Measurements from ENCODE around the gene MARVELD1.
A peak's percentile ranks its signal among the peaks of the same experiment; 100 is the strongest.
"Not testable (repeated sequence)": the region's sequence is repeated elsewhere in the genome, so short reads cannot be mapped to it uniquely, and the experiment has no call there.

The MARVELD1 gene

GRCh38 chr10:97713339-97713825 lies at the start of gene MARVELD1:
Gene MARVELD1, plus strand, starts transcription at chr10:97713730. Its CDS starts 147 bp downstream, at chr10:97713877.
- no peak for FAIRE-seq

DNA sequence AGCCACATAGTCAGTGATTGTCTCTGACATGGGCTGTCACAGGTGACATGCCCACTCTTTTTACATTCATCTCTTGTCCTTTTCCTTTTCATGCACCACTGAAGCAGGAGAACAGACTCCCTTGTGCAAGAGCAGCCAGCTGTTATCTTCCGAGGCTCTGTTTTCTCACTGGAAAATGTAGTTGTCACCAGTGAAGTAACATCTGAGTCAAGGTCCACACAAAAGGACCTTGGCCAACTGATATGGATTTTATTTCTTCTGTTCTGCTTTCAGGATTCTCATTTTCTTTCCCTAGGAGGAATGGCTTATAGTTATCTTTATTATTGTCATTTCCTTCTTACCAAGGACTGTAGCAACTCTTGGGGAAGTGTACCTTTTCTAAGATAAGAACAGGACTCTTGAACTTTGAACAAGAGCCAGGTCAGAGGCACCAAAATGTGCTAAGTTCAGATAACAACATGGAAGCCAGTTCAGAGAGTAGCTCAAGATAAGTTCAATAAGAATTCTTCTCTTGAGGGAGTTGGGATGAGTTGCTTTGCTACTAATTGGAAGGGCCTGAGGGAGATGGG lies 49.2 kb upstream of the MARVELD1 start:
- no peak for FAIRE-seq

DNA sequence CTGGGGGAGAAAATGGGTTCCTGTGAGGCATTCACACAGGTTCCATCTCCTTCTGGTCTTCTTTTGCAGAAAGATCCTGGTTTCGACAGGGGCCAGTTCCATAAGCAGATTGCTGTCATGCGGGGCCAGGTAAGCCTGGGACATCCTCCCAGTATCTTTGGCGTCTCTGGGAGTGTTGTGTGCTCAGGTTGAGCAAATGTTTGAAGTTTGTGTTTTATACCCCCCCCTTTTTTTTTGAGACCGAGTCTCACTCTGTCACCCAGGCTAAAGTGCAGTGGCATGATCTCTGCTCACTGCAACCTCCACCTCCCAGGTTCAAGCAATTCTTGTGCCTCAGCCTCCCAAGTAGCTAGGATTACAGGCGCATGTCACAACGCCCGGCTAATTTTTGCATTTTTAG lies 46.5 kb upstream of the MARVELD1 start:
- no peak for FAIRE-seq

GRCh38 chr10:97667463-97667862 lies 46.1 kb upstream of the MARVELD1 start:
- no peak for FAIRE-seq

DNA sequence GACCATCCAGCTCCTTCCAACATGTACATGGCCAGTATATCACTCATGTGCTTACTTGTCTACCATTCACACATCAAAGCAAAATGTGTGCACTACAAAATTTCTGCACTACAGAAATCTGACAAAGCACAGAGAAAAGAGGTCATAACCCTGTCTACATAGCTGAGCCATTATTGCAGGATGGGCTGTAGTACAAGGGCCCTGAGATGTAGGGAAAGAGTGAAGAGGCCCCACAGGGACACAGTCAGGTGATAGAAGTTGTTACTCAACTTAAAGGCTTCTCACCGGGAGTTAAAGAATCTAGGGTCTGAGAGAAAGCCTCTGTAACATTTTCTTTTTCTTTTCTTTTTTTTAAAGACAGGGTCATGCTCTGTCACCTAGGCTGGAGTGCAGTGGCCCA lies 44.0 kb upstream of the MARVELD1 start:
- FAIRE-seq = no peak

- FAIRE-seq = no peak
Measured at GRCh38 chr10:97673736-97674525, 39.6 kb upstream of the MARVELD1 start.

DNA sequence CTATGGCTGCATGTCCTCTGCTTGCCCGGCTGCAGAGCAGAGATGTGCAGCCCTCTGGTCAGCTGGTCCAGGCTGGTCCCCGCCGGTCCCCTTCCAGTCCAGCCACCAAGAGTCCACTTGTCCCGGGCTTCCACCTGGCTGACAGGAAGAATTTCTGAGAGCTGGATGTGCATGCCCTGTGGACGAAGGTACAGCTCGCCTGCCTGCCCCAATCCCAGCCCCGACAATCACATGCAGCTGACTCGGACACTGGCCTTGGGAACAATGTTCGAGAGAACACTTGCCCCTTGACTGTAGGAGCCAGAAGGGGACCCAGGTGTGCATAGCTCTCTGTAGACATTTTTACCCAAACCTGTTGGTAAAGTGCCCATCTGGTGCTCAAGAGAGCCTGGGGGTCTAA lies 38.3 kb upstream of the MARVELD1 start:
- FAIRE-seq = no peak

GRCh38 chr10:97676770-97677581 lies 36.6 kb upstream of the MARVELD1 start:
- peak; percentile 97 for FAIRE-seq

GRCh38 chr10:97679594-97679993 lies 33.9 kb upstream of the MARVELD1 start:
- no peak for FAIRE-seq

GRCh38 chr10:97682042-97682441 lies 31.5 kb upstream of the MARVELD1 start:
- FAIRE-seq = no peak

- no peak for FAIRE-seq
Measured at GRCh38 chr10:97683556-97684367, 29.8 kb upstream of the MARVELD1 start.

DNA sequence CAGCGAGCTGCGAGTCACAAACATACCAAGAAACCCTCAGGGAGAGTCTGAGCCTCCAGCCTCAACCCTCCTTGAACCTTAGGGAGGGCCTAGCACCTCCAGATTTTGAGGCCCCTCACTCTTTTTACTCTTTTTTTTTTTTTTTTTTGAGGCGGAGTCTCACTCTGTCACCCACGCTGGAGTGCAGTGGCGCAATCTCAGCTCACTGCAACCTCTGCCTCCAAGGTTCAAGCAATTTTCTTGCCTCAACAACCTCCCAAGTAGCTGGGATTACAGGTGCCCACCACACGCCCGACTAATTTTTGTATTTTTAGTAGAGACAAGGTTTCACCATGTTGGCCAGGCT lies 29.2 kb upstream of the MARVELD1 start:
- FAIRE-seq = not testable (repeated sequence)

- FAIRE-seq = no peak
Measured at GRCh38 chr10:97684866-97685394, 28.6 kb upstream of the MARVELD1 start.

- no peak for FAIRE-seq
Measured at GRCh38 chr10:97685395-97685958, 28.1 kb upstream of the MARVELD1 start.

DNA sequence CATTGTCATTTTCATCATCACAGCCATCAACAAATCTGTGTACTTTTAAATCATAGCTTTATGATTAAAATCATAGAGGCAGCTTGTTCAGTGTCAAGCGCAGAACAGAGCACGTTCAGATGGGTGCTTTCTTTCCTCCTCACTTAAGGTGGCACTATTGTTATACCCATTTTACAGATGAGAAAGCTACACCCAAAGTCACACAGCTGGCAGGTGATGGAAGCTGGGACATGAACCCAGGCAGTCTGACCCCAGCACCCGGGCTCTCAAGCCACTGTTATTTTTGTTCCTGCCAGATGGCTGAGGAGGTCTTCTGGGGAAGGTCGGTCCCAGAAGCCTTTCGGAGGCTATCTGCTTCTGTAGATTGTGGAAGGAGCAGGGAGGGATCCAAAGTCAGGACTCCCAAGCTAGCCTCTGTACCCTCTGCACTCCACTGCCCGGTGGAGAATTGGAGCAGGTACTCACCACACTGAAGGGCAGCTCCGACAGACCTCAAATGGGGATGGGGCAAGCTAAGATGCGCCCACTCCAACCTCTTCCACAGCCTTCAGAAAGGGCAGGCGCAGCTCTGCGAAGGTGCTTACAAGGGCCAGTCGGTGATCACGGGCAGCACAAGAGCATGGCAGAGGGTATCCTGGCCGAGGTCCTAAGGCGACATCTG lies 27.1 kb upstream of the MARVELD1 start:
- FAIRE-seq = no peak

GRCh38 chr10:97686962-97687784 lies 26.4 kb upstream of the MARVELD1 start, which contains the start of gene AVPI1:
Gene AVPI1, minus strand, starts transcription at chr10:97687241. Its CDS starts 7,336 bp downstream, at chr10:97679905.
- FAIRE-seq = peak; percentile 93

DNA sequence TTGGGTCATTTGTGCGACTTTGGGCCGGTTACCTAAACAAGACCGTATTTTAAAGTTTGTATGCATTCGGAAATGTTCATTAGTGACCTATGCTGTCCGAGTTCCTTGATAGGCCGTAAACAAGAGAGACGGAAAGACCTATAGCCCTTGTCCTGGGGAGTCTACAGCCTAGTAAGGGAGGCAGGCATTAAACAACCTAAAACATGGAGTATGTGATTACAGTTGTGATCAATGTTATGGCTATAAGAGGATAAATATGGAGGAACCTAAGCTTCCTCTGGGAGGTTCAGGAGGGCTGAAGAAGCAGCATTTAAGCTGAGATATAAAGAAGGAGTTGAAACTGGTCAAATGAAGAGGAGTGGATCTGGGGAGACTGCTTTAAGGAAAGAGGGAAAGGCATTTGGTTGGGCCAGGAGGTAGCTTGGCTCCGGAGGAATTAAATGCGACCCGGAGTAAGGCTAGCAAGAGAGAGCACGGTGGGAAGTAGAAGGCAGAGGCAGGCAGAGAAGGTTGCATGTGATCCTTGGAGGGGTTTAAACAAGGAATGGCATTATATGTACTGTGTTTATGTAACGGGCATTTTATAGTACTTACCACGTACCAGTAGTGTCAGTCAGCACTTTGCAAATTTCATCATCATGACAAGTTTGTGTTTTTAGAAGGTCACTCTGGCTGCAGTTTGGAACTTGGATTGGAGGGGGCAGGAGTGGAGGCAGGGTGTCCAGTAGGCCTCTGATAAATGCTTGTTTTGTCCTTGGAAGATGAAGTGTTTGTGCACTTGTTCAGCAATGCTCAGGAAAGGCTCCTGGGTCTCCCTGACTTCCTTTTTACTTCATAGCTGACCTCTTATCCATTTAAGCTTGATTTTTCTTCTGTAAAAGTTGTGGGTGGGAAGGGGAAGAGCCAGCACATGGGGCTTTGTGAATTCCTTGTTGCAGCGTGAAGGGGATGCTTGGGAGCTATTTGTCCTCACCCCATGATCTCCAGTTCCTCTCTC lies 25.4 kb upstream of the MARVELD1 start:
- no peak for FAIRE-seq

GRCh38 chr10:97689559-97690020 lies 23.9 kb upstream of the MARVELD1 start:
- no peak for FAIRE-seq

DNA sequence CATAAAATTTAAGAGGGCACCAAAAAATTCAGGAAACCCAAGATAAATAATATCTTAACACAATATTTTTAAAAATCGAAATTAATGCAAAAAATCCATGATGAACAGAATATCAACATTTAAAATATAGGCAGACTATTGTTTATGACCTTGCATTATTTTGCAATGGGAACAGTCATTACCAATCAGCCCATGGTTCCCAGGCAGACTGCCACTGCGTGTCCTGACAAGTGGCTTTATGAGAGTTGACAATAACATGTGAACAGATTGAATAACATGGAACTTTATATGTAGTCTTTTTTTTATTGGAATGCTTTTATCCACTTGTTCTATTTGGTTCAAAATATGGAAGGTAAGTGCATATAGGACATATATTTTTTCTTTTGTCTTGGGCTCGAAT lies 23.4 kb upstream of the MARVELD1 start:
- no peak for FAIRE-seq
